LoVo (cell line): Measurements from ENCODE around the gene CMTM8.

Experiments used
- DNase-seq: peaks from one replicate; pipeline ENCODE4 v3.0.0-alpha.2; 2016; ENCODE audit warnings: low spot score

Gene CMTM8

GRCh38 chr3:32412887-32413286 is 174.4 kb downstream of the CMTM8 start:
- DNase-seq, result no peak

GRCh38 chr3:32413845-32414521 is 175.5 kb downstream of the CMTM8 start:
- DNase-seq, result no peak

GRCh38 chr3:32414522-32415202 is 176.2 kb downstream of the CMTM8 start:
- DNase-seq, result no peak

GRCh38 chr3:32419742-32420125 is 181.3 kb downstream of the CMTM8 start:
- DNase-seq, result no peak
